OCI-LY7 (cell line): ENCODE results near the gene ZNF773.
"Not testable (repeated sequence)": the region's sequence is repeated elsewhere in the genome, so short reads cannot be mapped to it uniquely, and the experiment has no call there.

ENCODE experiments used
- CTCF ChIP-seq: fragments of 200-600 bp; sonication (generic); conservative IDR thresholded peaks from 2 replicates; pipeline ENCODE4 v1.5.1; 2014; ENCODE audit warnings: mild to moderate bottlenecking, antibody characterized with exemption, low read length, moderate library complexity, mixed read lengths
- EZH2phosphoT487 ChIP-seq: fragments of 200-600 bp; sonication (generic); IDR thresholded peaks from 2 replicates; pipeline ENCODE4 v1.6.1; 2018; ENCODE audit warnings: low read depth, borderline replicate concordance, mild to moderate bottlenecking, mixed run types, antibody characterized with exemption, low read length, moderate library complexity, mixed read lengths

DNA sequence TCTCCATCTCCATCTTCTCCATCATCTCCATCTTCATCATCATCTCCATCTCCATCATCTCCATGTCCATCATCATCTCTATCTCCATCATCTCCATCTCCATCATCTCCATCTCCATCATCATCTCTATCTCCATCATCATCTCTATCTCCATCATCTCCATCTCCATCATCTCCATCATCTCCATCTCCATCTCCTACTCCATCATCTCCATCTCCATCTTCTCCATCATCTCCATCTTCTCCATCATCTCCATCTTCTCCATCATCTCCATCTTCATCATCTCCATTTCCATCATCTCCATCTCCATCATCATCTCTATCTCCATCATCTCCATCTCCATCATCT is 432 bp upstream of the ZNF773 start:
- TF ChIP-seq CTCF, EZH2phosphoT487: not testable (repeated sequence)
